GM12872 (cell line): Measurements from ENCODE around the gene STK11IP.

Experiments used
- CTCF ChIP-seq: IDR thresholded peaks from 3 replicates; pipeline ENCODE4 v1.5.1; 2011; ENCODE audit warnings: low read depth, mild to moderate bottlenecking, low read length, moderate library complexity; ENCODE audit not compliant: insufficient read depth

The STK11IP gene

GRCh38 chr2:219598308-219599078, 836 bp downstream of the STK11IP start:
- TF ChIP-seq CTCF = no peak

- TF ChIP-seq CTCF = no peak
Measured at GRCh38 chr2:219603771-219604170, 6.1 kb downstream of the STK11IP start.

GRCh38 chr2:219605607-219605954, 7.9 kb downstream of the STK11IP start:
- no peak for TF ChIP-seq CTCF

GRCh38 chr2:219607931-219608330, 10.3 kb downstream of the STK11IP start:
- no peak for TF ChIP-seq CTCF

- TF ChIP-seq CTCF = no peak
Measured at GRCh38 chr2:219608399-219608964, 10.8 kb downstream of the STK11IP start.

GRCh38 chr2:219609149-219609750, 11.6 kb downstream of the STK11IP start:
- no peak for TF ChIP-seq CTCF

- no peak for TF ChIP-seq CTCF
Measured at GRCh38 chr2:219611306-219611705, 13.6 kb downstream of the STK11IP start.
